PC-9 (cell line): ENCODE data around the gene ADORA1.

Source experiments
- EZH2 ChIP-seq: fragments of 200-600 bp; sonication (generic); IDR thresholded peaks from 2 replicates; pipeline ENCODE4 v1.8.0; 2017; ENCODE audit warnings: antibody characterized with exemption, low read depth
- TF ChIP-seq, protein P1 (sequence below): fragments of 200-600 bp; sonication (generic); conservative IDR thresholded peaks from 2 replicates; pipeline ENCODE4 v1.6.1; 2017; ENCODE audit warnings: mixed run types, antibody characterized with exemption, mild to moderate bottlenecking, moderate library complexity

DNA sequence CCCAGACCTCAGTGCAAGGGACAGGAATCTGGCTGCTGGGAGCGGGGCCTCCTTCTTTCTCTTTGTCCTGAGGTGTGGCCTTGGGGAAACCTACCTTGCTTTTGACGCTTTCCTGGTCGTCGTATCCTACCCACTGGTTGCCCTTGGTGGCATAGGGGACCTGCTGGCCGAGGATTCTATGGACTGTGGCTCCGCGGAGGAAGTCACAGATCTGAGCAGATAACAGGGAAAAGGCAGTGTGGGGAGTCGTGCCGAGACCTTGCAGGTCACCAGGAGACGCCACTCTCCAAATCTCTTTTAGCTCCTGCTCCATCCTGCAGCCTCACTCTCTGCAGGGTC is 52.1 kb downstream of the ADORA1 start:
- TF ChIP-seq, protein P1, sequence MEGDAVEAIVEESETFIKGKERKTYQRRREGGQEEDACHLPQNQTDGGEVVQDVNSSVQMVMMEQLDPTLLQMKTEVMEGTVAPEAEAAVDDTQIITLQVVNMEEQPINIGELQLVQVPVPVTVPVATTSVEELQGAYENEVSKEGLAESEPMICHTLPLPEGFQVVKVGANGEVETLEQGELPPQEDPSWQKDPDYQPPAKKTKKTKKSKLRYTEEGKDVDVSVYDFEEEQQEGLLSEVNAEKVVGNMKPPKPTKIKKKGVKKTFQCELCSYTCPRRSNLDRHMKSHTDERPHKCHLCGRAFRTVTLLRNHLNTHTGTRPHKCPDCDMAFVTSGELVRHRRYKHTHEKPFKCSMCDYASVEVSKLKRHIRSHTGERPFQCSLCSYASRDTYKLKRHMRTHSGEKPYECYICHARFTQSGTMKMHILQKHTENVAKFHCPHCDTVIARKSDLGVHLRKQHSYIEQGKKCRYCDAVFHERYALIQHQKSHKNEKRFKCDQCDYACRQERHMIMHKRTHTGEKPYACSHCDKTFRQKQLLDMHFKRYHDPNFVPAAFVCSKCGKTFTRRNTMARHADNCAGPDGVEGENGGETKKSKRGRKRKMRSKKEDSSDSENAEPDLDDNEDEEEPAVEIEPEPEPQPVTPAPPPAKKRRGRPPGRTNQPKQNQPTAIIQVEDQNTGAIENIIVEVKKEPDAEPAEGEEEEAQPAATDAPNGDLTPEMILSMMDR = no peak
- no peak for TF ChIP-seq EZH2
